ENCODE measurements around the gene CDH4. TPM values are rescaled to one million over a fixed set of nuclear protein-coding genes. Genes with fewer than 3 reads are reported as not detected.

The CDH4 gene
- total RNA-seq, 1 donor from 2014 or later: not detected

DNA sequence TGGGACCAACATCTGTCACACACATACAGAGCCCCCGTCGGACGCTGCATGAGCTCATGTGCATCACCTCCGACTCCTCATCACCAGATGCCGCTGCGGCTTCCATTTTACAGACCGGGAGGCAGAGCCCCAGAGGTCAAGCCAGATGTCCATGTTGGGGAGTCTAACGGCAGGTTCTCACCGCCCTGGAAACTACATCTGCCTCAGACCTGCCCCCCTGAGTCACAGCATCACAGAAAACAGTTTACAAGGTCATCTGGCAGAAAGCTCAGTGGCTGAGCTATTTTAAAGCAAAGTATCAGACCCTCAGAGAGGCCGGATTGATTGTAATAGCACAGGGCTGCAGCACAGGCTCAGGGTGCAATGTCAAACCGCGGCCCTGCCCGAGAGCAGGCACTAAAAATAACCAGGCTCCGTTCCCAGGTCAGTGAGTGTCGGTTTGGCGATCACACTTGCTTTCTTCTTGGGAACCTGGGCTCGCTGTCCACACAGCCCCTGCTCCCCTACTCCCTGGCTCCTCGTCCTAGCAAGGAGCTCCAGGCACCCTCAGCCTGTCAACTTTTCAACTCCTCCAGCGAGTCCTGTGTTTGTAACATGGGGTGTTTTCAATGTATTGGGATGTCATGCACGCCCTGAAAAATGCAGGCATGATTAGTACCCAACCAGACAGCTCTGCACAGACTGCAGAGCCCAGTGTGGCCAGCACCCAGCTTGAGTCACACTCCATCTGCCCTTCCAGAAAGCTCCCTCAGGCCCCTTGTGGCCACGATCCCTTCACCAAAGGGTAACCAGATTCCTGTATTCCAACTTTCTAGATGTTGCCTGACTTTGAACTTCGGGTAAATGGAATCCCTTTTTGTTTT is 264.5 kb downstream of the CDH4 start:
- DNase-seq (ENCODE audit: low spot score): no peak
- intact Hi-C loops (cut with DNase I): no loop called here

DNA sequence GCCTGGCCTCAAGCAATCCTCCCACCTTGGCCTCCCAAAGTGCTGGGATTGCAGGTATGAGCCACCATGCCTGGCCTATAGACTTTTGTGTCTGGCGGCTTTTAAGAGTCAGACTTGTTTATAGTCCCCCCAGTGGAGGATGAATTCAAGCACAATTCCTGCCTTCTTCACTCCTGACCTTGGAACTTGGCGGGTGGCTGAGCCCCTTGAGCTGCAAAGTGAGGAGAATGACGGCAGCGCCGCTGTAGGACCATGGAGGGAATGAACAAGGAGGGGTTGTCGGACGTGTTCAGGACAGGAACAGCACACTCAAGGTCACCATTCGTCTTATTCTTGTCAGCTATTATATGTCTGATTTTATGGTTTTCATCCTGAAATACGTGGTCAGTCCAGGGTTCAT is 265.4 kb downstream of the CDH4 start:
- intact Hi-C loops (cut with DNase I): no loop called here
- DNase-seq (ENCODE audit: low spot score): no peak

DNA sequence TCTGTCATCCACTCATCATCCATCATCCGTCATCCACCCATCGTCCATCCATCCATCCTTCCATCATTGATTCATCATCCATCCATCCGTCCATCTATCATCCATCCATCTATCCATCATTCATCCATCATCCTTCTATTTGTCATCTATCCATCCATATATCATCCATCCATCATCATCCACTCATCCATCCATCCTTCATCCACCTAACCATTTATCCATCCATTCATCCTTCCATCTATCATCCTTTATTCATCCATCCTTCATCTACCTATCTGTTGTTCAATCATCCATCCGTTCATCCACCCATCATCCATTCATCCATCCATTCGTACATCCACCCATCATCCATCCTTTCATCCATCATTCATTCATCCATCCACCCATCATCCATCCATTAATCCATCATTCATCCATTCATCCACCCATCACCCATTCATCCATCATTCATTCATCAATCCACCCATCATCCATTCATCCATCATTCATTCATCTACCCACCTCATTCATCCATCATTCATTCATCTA is 266.4 kb downstream of the CDH4 start:
- intact Hi-C loops (cut with DNase I): no loop called here

DNA sequence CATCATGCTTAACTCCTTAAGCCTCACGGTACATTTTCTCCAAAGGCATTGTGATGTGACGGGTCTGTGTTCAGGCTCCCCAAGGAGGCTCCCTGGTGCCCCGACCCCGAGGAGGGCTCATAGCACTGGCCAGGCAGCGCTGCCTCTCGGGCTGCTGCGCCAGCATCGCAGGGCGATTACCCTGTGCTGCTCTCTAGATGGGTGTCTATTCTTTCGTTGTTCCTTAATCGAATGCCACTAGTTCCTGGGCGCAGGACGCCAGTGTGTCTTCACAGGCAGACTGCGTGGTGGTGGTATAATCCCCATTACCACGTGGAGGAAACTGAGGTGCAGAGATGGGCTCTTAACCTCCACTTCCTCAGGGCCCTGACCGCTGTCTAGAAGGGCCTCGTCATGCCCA is 267.4 kb downstream of the CDH4 start:
- no peak for DNase-seq (ENCODE audit: low spot score)
- intact Hi-C loops (cut with DNase I): no loop called here

More for the DNA sequence above, 266.4 kb downstream of the CDH4 start:
- no peak for DNase-seq (ENCODE audit: low spot score)

DNA sequence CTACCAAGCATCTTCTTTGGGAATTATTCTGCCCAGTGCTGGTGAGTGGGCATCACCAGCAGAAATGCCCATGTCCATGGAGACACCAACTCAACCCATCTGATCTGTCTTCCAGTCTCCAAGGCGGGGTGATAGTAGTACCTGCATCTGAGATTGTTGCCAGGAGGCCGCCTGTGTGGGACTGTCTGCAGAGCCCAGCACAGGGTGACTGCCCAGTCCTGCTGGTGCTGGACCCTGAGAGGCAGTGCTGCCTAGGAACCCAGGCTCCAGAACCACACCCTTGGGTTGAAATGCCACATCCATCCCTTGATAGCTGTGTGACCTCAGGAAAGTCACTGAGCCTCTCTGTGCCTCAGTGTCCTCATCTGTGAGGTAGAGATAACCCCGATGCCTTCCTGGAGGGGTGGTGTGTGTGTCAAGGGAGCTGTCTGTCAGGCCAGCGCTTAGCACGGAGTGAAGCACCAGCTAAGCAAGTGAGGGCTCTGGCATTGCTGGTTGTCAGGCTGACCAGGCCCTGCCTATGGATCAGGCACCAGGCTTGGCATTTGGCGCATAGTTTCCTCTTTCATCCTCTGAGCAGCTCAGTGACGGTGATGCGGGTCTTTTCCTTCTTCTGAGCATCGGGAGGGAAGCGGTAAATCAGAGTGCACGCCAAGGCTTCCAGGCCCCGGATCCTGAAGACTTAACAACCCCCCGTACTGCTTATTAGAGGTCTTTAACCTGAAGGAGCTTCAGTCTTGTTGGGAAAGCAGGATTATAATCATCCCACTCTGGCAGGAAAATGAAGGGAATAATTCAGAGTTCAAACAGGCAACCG is 268.2 kb downstream of the CDH4 start:
- no peak for DNase-seq (ENCODE audit: low spot score)
- intact Hi-C loops (cut with DNase I): no loop called here

DNA sequence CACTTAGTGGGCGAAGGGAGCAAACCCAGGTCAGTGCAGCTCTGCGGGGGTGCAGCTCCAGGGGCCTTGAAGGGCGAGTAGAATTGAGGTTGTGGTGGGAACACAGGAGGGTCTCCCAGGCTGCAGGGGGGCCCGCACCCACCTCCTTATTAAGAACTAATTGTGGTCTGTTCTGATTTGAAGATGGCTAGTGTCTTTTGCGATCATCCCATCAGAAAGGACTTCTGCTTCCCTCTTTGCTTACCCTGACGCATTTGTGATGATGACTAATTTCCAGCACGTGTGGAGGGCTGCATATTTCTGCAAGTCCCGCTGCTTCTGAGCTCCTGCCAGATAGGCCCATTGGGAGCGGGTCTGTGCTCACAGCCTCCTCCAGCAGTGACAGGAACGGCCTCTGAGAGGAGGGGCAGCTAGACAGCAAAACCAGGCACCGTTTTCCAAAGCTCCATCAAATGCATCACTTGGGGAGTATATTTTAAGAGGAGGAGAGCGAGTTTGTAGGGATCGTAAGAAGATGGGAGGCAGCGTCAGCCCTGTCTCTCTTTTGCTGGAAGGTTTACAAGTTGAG is 268.9 kb downstream of the CDH4 start:
- intact Hi-C loops (cut with DNase I): no loop called here
- no peak for DNase-seq (ENCODE audit: low spot score)

DNA sequence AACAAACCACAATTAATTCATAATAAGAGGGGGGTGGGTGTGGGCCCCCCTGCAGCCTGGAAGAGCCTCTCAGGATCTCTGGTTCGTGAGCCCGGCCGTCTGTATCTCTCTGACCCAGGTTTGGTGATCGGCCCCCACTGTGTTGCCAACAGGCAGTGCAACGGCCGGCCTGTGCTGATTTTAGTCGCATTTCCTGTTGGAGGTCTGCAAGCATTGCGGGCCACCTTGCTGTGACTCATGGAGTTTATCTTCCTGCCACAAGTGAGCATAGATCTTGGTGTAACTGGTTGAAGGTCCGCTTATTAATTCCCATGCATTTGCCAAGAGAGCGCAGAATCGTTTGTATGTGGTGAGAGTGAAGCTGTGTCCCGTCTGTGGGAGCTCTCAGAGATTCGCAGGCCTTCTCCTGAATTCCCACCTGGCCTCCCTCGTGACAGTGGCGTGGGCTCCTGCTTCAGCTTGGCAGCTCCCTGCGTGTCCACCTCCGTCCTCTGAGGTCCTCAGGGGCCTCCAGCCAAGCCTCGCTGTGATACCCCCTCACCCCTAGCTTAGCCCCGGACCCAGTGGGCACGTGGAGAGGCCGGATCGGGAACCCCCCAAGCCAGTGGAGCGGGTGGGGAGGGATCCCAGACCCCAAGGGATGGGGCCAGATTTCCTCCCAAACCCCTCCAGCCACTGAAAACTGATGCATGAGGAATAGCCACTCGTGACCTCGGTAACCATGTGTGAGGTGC is 269.8 kb downstream of the CDH4 start:
- intact Hi-C loops (cut with DNase I): no loop called here
- DNase-seq (ENCODE audit: low spot score): no peak

DNA sequence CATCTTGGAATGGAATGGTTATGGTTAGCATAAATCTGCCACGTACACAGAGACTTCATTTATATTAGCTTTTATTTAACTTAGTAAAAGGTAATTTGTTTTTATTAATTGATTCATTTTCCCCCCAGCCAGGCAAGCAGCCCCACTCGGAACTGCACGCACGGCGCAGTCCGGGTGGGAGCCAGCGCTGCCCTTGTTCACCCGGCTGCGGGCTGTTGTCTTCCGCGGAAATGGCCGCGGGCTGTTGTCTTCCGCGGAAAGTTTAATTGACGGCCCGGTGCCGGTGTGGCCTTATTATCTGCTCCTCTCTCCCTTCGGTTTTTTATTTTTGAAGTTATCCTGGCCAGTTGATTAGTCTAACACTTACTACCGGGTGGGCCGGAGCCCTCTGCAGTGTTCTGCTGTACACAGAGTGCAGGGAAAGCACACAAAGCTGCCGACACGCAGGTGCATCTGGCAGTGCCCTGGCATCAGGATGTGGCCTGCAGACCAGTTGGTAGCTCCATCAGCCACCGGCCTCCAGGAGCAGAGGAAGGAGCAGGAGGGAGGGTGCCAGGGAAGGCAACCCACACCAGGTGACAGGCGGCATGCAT is 270.5 kb downstream of the CDH4 start:
- DNase-seq (ENCODE audit: low spot score): no peak

DNA sequence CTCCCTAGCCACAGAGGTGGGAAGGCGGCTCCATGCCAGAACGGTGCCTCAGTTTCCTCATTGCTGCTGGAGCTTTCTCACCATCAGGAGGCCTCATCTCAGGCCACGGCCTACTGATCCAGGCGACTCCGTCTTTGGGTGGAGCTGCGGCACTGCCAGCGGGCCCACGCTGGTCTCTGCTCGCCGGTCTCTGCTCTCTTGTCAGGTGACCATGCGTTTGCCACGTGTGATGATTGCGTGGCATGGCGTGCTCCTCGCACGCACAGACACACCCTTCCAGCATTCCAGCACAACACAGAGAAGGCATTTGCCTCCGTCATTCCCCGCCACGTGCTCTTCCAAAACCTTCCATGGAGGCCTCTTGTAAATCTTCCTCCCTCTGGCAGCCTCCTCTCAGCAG is 271.1 kb downstream of the CDH4 start:
- no peak for DNase-seq (ENCODE audit: low spot score)

More for the DNA sequence above, 270.5 kb downstream of the CDH4 start:
- intact Hi-C loops (cut with DNase I): no loop called here

DNA sequence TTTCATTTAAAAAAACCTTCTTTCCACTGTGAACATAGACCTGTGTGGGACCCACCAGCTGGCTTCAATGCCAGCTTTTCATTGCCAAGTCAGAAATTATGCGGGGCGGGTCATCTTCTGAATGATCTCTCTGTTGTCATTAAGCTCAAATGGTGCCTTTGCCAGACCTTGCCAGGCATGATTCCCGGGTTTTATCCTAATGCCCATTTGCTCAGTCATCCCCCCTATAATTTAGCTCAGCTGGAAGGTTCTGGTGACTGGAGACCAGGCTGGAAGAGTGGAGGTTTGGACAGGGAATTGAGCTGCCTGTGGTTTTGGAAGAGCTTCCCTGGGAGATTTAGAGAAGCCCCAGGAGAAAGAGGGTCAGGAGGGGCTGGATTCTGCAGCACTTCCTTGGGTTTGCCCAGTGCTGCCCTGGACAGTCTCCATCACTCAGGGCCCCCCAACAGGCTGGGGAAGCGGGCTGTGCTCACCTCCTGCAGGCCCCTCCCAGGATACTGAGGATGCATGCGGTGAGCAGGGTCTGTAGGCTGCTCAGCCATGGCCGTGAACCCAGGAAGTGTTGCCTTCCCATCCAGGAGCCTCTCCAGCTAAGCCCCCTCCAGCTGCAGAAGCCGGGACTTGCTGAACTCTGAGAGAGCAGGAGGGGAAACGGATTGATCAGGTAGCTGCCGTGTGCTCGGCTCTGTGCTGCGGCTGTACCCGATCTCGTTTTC is 273.0 kb downstream of the CDH4 start:
- intact Hi-C loops (cut with DNase I): no loop called here
- no peak for DNase-seq (ENCODE audit: low spot score)

More for the DNA sequence above, 271.1 kb downstream of the CDH4 start:
- intact Hi-C loops (cut with DNase I): no loop called here

DNA sequence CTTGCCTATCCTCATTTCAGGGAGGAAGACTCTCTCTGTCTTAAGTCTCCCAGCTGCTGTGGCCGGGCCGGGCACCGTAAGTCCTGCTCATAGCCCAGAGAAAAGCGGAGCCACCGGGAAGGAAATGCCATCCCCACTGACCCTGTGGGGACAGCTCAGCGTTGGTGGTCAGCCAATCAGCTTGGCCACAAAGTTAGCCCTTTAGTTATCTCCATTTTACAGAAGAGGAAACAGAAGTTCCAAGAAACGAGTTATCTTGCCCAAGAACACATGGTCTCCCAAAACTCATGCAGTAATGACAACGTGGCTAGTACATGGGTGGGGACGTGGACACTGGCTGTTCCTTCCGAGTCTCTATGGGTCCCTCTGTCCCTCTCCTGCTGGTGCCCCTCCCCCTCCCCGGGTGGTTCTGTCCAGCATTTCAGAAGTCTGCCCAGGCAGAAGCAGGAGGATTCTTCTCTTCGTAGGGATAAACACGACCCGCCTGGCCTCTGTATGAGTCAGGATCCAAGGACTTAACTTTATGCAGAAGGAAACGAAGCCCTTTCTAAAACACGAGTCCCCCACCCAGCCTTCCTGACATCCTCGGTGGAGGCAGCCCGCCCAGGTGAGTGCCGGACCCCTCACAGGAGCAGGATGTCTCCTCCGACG is 273.8 kb downstream of the CDH4 start:
- intact Hi-C loops (cut with DNase I): no loop called here
- no peak for DNase-seq (ENCODE audit: low spot score)

DNA sequence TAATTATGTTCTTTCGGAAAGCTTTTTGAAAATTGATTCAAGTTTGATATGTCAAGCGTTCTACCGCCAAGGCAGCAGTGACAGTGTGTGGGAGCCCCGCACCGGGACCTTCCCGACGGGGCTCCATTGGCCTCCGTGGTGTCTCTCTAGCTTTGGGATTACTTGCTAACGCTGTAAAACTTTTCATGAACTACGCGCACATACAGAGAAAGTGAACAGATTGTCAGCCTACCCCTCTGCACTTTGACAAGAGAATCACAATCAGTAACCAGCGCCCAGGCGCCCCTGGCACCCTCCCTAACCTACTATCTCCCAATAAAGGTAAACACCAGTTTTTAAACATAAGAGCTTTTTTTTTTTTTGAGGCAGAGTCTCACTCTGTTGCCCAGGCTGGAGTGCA is 274.8 kb downstream of the CDH4 start:
- no peak for DNase-seq (ENCODE audit: low spot score)
- intact Hi-C loops (cut with DNase I): no loop called here

DNA sequence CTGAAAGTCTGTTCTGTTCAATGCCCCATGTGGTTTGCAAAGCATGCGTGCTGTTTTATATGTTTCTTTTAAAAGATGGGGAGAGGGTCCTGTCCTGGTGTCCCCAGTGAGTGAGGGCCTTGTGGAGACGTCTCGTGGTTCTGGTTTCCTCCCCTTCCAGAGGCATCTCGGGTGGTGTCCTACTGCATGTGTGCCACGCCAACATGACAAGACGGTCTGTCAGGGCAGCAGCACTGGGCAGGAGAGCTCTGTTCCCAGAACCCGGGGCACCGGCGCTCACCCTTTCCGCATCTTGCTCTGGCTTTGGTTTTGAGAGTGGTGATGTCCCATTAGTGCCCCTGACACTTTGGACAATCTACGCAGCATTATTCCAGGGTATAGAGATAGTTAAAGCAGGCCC is 275.6 kb downstream of the CDH4 start:
- intact Hi-C loops (cut with DNase I): no loop called here
- no peak for DNase-seq (ENCODE audit: low spot score)

DNA sequence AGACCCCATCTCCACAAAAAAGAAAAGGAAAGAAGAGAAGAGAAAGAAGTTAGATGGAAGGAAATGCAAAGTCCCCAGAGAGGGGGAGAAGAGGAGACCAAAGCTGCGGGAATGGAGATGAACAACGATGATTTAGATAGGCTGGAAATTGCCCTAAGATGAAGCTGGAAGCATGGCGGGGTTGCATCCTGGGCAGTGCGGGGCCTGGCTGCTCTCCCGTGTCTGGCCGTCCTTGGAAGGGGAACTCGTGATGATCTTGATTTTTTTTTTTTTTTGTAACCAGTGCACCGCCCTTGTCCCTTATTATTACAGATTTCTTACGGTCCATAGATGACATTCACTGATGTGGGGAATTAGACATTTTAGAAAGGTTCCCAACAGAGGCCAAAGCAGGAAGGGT is 276.5 kb downstream of the CDH4 start:
- intact Hi-C loops (cut with DNase I): no loop called here
- DNase-seq (ENCODE audit: low spot score): no peak

DNA sequence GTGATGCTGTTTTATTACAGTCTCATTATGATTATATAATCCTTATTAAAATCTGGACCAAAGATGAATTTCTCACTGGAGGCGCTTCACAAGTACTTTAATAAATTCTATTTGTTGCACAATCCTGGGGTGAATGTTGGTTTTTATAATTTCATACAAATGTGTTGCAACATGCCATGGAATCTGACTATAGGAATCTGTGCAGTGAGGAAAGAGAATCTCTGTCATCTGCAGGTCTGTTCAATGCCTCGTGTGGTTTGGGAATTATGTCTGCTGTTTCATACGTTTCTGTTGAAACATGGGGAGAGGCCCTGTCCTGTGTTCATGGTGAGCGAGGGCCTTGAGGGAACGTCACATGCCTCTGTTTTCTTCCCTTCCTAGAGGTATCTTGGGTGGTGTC is 277.3 kb downstream of the CDH4 start:
- DNase-seq (ENCODE audit: low spot score): no peak
- intact Hi-C loops (cut with DNase I): no loop called here

DNA sequence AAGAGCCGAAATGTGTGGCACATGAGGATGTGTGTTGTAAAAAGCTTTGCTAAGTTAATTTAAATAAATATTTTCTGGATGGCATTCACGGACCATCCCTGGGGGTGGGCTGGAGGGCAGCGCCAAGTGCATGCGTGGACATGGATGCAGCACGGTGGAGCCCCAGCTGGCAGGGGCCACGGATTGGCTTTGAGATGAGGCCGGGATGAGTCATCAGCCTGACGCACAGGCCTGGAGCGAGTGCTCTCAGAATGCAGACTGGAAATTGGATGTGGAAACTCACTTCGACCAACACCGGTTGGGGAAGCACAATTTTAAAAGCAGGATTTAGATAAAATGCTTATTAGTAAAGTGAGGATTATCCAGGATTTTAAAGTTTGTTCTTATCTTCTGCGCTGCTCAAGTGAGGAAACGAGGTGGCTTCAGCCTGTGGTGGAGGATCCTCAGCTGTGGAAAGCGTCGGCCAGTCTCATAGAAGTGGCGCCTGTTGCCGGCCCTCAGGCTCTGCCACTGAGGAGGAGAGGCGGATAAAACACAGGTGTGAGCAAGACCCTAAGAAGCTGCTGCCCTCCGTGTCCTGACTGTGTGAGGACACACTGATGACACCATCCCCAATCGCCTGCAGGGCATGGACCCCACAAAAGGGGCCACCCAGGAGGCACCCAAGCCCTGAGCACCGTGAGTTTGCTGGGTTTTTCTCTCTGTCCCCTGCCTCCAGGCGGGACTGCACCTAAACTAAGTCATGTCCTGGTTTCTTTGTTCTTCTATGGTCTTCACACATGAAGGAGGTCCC is 279.7 kb downstream of the CDH4 start:
- intact Hi-C loops (cut with DNase I): no loop called here
- no peak for DNase-seq (ENCODE audit: low spot score)

DNA sequence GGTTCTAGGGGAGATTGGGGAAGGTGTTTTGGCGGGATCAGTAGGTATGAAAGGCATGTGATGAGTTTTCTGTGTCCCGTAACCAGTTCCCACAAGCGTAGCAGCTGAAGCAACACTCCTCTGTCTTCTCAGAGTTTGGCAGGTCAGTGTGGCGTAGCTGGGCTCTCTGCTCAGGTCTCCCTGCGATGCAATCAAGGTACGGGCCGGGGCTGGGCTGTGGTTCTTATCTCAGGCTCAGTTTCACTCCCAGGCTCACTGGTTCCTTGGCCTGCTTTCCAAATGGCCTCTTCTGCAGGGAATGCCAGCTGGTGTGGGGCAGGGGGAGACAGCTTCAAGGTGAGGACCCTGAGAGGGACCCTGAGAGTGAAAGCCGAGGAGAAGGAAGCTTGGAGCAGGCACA is 280.7 kb downstream of the CDH4 start:
- intact Hi-C loops (cut with DNase I): no loop called here

More for the DNA sequence above, 280.7 kb downstream of the CDH4 start:
- DNase-seq (ENCODE audit: low spot score): no peak
